Colon (tissue), 2 donors: ENCODE data around the gene SMAD6.
"Not testable (repeated sequence)": the region's sequence is repeated elsewhere in the genome, so short reads cannot be mapped to it uniquely, and the experiment has no call there.

Source experiments
- FAIRE-seq: peaks from 2 replicates; lab custom pipeline; 2012; peaks lifted over from hg19 to GRCh38; lab: Jason Lieb, UNC
- donor health status: control.
- donor health status: control.

SMAD6 gene

DNA sequence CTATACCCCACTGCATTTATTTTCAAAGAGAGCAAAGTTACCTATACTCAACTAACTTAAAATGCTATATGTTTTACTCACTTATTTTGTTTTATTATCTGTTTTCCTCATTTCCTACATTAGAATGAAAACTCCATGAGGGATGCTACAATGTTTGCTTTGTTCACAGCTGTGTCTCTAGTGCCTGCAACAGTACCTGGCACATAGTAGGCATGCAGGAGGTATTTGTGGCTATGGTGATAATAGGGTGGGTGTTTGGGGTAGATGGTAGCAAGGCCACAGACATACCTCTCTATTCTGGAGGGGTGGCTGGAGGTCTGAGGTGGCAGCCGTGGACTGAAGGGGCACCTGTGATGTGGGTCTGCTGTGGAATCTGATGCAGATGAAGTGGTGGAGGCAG is 24.7 kb upstream of the SMAD6 start:
- no peak for FAIRE-seq

DNA sequence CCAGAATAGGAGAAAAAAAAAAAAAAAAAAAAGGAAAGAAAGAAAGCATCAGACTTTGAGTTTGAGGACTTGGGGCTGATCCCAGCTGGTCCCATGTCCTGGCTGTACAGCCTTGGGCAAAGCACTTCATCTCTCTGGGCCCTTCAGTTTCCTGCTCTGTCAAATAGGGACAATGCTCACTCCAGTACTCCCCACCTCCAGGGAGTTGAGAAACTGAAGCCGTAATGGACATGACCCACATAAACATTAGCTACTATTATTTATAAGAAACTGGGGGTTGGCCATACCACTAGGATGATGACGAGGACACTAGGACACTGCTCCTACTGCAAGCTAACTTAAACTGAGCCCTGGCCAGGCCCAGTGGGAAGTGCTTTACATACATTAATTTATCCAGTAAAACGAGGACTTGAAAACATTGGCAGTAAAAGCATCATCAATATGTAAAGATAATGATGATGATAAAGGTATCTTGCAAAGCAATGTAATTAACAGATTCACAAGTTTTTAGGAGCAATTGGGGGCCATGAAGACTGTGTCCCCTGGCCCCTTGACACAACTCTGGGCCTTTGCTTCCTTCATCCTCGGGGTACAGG is 22.9 kb upstream of the SMAD6 start:
- no peak for FAIRE-seq

DNA sequence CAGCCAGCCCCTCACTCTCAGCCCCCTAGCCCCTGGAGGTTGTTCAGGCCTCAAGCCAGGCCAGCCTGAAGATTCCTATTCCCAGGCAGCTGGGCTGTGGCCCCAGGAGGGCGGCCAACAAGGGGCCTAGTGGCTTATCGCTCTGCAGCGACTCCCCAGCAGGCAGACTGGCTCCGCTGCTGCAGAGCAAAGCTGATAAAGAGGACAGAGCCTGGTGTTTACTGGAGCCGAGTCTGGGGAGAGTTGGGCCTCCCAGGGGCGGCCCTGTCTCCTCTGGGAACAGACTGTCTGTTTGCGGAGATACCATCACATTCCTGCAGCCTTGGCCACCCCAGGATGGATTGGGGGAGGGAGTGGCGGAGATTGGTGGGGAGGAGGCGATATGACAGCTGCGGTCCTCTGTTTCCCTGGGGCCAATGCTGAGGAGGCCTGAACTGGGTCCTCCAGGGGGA is 22.4 kb upstream of the SMAD6 start:
- no peak for FAIRE-seq

- FAIRE-seq = no peak
Observed at GRCh38 chr15:66680502-66680901, 21.5 kb upstream of the SMAD6 start.

GRCh38 chr15:66681395-66681794 is 20.6 kb upstream of the SMAD6 start:
- FAIRE-seq = no peak

GRCh38 chr15:66682246-66682645 is 19.8 kb upstream of the SMAD6 start:
- no peak for FAIRE-seq

- FAIRE-seq = no peak
Observed at GRCh38 chr15:66682865-66683264, 19.2 kb upstream of the SMAD6 start.

- FAIRE-seq = no peak
Observed at GRCh38 chr15:66684136-66684681, 17.8 kb upstream of the SMAD6 start.

GRCh38 chr15:66685638-66686150 is 16.3 kb upstream of the SMAD6 start:
- FAIRE-seq = no peak

DNA sequence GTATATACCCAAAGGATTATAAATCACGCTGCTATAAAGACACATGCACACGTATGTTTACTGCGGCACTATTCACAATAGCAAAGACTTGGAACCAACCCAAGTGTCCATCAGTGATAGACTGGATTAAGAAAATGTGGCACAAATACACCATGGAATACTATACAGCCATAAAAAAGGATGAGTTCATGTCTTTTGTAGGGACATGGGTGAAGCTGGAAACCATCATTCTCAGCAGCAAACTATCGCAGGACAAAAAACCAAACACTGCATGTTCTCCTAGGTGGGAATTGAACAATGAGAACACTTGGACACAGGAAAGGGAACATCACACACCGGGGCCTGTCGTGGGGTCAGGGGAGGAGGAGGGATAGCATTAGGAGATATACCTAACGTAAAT is 11.1 kb upstream of the SMAD6 start:
- FAIRE-seq = not testable (repeated sequence)

DNA sequence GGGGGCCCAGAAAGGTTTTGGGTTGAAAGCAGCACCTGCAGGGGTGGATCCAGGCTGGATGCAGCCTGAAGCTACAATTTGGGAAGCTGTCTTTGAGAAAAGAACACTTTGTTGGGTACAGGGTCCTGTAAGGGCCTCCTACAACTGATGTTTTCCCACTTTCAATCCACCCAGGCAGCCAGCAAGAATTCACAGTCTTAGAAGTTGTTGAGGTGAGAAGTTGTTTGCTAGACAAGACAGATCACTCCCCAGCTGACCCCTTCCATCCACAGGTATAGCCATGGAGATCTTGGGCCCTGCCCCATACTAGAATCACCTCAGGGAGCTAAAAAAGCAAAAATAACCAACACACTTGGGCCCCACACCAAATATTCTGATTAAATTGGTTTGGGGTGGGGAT is 10.3 kb upstream of the SMAD6 start:
- no peak for FAIRE-seq

GRCh38 chr15:66692391-66692790 is 9.6 kb upstream of the SMAD6 start:
- FAIRE-seq = no peak

DNA sequence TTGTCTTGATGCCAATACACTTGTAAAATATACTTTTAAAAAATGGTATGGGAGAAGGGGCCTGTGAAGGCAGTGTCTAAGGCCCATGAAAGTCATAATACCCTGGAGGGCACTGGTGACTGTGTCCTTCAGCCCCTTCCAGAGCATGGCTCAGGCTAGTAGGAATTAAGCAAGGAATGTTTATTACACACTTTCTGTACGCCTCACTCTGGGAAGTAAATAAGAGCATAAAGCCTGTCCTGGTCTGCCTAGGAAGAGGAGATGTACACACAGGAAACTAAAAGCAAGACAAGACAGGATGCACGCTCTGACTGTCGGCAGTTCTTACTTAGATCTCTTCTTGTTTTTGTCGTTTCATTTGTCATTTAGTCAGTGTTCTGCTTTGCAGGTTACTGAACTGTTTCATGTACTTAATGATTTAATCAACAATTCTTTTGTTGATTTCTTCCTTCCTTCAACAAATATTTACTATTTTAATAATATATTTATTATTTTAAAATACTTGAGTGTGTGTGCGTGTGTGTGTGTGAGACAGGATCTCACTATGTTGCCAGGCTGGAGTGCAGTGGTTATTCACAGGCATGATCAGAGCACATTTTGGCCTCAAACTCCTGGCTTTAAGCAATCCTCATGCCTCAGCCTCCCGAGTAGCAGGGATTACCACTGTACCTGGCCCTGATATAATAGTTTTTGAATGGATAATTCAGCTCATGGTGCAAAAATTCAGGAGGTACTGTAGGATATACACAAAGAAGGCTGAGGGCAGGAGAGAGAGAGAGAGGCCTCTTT is 9.0 kb upstream of the SMAD6 start:
- FAIRE-seq = no peak

GRCh38 chr15:66696770-66697169 is 5.3 kb upstream of the SMAD6 start:
- FAIRE-seq = no peak

GRCh38 chr15:66698318-66698961 is 3.6 kb upstream of the SMAD6 start:
- no peak for FAIRE-seq

- FAIRE-seq = no peak
Observed at GRCh38 chr15:66698971-66699370, 3.1 kb upstream of the SMAD6 start.

- no peak for FAIRE-seq
Observed at GRCh38 chr15:66700412-66700801, 1.6 kb upstream of the SMAD6 start.

GRCh38 chr15:66700802-66701421 is 1.1 kb upstream of the SMAD6 start:
- FAIRE-seq = no peak

DNA sequence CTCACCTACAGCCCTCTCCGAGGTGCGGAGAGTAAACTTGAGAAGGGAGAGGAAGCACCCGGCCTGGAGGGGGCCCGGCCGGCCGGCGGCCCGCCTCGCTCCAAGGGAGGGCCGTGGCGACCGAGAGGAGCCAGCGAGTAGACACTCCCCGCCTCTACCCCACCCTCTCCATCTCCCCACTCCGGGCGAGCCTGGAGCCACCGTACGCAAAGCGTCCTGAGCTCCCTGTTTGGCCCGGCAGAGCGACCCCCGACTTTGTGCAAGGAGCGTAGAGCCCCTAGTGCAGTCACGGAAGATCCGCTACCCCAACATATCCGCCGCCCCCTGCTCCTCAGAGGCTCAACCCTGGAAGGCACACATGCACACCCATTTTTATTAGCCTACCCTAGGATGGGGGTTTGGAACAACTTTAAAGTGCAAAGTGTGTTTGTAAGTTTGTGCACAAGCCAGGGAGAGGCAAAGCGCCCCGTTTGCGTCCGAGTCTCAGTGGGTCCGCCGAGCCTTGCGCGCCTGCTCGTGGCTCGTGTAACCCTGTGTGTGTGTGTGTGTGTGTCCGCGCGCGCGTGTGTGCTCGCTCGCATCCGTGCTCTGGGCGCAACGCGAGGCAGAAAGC is 508 bp upstream of the SMAD6 start:
- no peak for FAIRE-seq

DNA sequence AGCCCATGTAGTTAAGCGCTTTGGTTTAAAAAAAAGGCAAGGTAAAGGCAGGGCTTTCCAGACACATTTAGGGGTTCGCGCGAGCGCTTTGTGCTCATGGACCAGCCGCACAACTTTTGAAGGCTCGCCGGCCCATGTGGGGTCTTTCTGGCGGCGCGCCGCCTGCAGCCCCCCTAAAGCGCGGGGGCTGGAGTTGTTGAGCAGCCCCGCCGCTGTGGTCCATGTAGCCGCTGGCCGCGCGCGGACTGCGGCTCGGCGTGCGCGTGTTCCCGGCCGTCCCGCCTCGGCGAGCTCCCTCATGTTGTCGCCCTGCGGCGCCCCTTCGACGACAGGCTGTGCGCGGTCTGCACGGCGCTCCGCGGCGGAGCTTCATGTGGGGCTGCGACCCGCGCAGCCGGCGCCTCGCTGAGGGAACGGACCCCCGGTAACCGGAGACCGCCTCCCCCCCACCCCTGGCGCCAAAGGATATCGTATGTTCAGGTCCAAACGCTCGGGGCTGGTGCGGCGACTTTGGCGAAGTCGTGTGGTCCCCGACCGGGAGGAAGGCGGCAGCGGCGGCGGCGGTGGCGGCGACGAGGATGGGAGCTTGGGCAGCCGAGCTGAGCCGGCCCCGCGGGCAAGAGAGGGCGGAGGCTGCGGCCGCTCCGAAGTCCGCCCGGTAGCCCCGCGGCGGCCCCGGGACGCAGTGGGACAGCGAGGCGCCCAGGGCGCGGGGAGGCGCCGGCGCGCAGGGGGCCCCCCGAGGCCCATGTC is 927 bp downstream of the SMAD6 start:
- no peak for FAIRE-seq

DNA sequence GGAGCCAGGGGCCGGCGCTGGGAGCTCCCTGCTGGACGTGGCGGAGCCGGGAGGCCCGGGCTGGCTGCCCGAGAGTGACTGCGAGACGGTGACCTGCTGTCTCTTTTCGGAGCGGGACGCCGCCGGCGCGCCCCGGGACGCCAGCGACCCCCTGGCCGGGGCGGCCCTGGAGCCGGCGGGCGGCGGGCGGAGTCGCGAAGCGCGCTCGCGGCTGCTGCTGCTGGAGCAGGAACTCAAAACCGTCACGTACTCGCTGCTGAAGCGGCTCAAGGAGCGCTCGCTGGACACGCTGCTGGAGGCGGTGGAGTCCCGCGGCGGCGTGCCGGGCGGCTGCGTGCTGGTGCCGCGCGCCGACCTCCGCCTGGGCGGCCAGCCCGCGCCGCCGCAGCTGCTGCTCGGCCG is 1.5 kb downstream of the SMAD6 start:
- no peak for FAIRE-seq
